Neural cell (in vitro differentiated cells): Measurements from ENCODE around the gene PBX3. TPM values are rescaled to one million over a fixed set of nuclear protein-coding genes. Genes with fewer than 3 reads are reported as not detected.

Experiments
- H2AFZ ChIP-seq: fragments of 200-600, 300-800 bp; sonication (generic), shearing (Covaris generic); 2 replicates; pipeline ENCODE4 v1.6.0; 2014; ENCODE audit warnings: low read depth, mild to moderate bottlenecking, antibody characterized with exemption, low read length, moderate library complexity
- H3F3A ChIP-seq: fragments of 200-600 bp; shearing (Covaris generic); 2 replicates; pipeline ENCODE4 v1.6.1; 2016; ENCODE audit warnings: mild to moderate bottlenecking, moderate library complexity, mixed read lengths, antibody characterized with exemption, low read length; ENCODE audit not compliant: insufficient read depth, poor library complexity, severe bottlenecking
- H3K27ac ChIP-seq: fragments of 200-600, 300-800 bp; sonication (generic), shearing (Covaris generic); 2 replicates; pipeline ENCODE4 v1.5.1; 2014; ENCODE audit warnings: mild to moderate bottlenecking, low read length, moderate library complexity
- H3K27me3 ChIP-seq: fragments of 300-800, 200-600 bp; sonication (generic), shearing (Covaris generic); 2 replicates; pipeline ENCODE4 v1.6.0; 2014; ENCODE audit warnings: mild to moderate bottlenecking, low read depth, low read length, moderate library complexity; ENCODE audit not compliant: insufficient read depth
- H3K36me3 ChIP-seq: fragments of 300-800, 200-600 bp; sonication (generic), shearing (Covaris generic); 2 replicates; pipeline ENCODE4 v1.5.1; 2014; ENCODE audit warnings: mild to moderate bottlenecking, antibody characterized with exemption, low read length, moderate library complexity; ENCODE audit not compliant: insufficient read depth
- H3K4me2 ChIP-seq: fragments of 300-800, 200-600 bp; sonication (generic), shearing (Covaris generic); 2 replicates; pipeline ENCODE4 v1.6.0; 2014; ENCODE audit warnings: mild to moderate bottlenecking, low read length
- H3K4me3 ChIP-seq: fragments of 300-800, 200-600 bp; sonication (generic), shearing (Covaris generic); 2 replicates; pipeline ENCODE4 v1.5.1; 2014; ENCODE audit warnings: mild to moderate bottlenecking, low read length, moderate library complexity
- H3K79me2 ChIP-seq: fragments of 200-600 bp; shearing (Covaris generic); replicated peaks from 2 replicates; pipeline ENCODE4 v1.6.0; 2014; ENCODE audit warnings: mild to moderate bottlenecking, low read length, moderate library complexity; ENCODE audit not compliant: insufficient read depth
- H3K9ac ChIP-seq: fragments of 300-800, 200-600 bp; sonication (generic), shearing (Covaris generic); 2 replicates; pipeline ENCODE4 v1.6.1; 2016; ENCODE audit warnings: mild to moderate bottlenecking, low read length, mixed read lengths
- H3K9me2 ChIP-seq: fragments of 200-600 bp; shearing (Covaris generic); 2 replicates; pipeline ENCODE4 v1.6.1; 2016; ENCODE audit warnings: mild to moderate bottlenecking, low read length, mixed read lengths; ENCODE audit not compliant: insufficient read depth
- H3K9me3 ChIP-seq: fragments of 200-600, 300-800 bp; sonication (generic), shearing (Covaris generic); 2 replicates; pipeline ENCODE4 v1.6.1; 2016; ENCODE audit warnings: mild to moderate bottlenecking, mixed run types, low read length, moderate library complexity, mixed read lengths
- H4K20me1 ChIP-seq: fragments of 200-600 bp; shearing (Covaris generic); 2 replicates; pipeline ENCODE4 v1.6.1; 2016; ENCODE audit warnings: mild to moderate bottlenecking, mixed run types; ENCODE audit not compliant: insufficient read depth
- CTCF ChIP-seq: fragments of 450-650 bp; IDR thresholded peaks from 2 replicates; pipeline ENCODE4 v1.5.1; 2014; ENCODE audit warnings: antibody characterized with exemption, mild to moderate bottlenecking, moderate library complexity; ENCODE audit not compliant: poor library complexity, severe bottlenecking
- EP300 ChIP-seq: fragments of 450-650 bp; conservative IDR thresholded peaks from 2 replicates; pipeline ENCODE4 v1.6.1; 2014; ENCODE audit warnings: antibody characterized with exemption, mild to moderate bottlenecking, moderate library complexity; ENCODE audit not compliant: poor library complexity, severe bottlenecking
- EZH2 ChIP-seq: fragments of 200-600, 300-800 bp; shearing (Covaris generic), sonication (generic); IDR thresholded peaks from 2 replicates; pipeline ENCODE4 v1.6.1; 2014; ENCODE audit warnings: antibody characterized with exemption, low read length, borderline replicate concordance, mild to moderate bottlenecking; ENCODE audit not compliant: insufficient read depth, poor library complexity, severe bottlenecking
- MXI1 ChIP-seq: fragments of 450-650 bp; conservative IDR thresholded peaks from 2 replicates; pipeline ENCODE4 v1.6.1; 2014; ENCODE audit warnings: antibody characterized with exemption, mild to moderate bottlenecking; ENCODE audit not compliant: poor library complexity, severe bottlenecking
- POLR2AphosphoS5 ChIP-seq: IDR thresholded peaks from 2 replicates; pipeline ENCODE4 v1.6.1; 2012
- RAD21 ChIP-seq: fragments of 450-650 bp; conservative IDR thresholded peaks from 2 replicates; pipeline ENCODE4 v1.6.1; 2014; ENCODE audit warnings: antibody characterized with exemption, mild to moderate bottlenecking, moderate library complexity
- REST ChIP-seq: IDR thresholded peaks from 2 replicates; pipeline ENCODE4 v1.6.1; 2012; ENCODE audit warnings: borderline replicate concordance
- SMC3 ChIP-seq: fragments of 450-650 bp; conservative IDR thresholded peaks from 2 replicates; pipeline ENCODE4 v1.6.1; 2014; ENCODE audit warnings: antibody characterized with exemption, mild to moderate bottlenecking, moderate library complexity; ENCODE audit not compliant: poor library complexity
- TAF1 ChIP-seq: IDR thresholded peaks from 2 replicates; pipeline ENCODE4 v1.6.1; 2012; ENCODE audit warnings: low read depth
- polyA plus RNA-seq: library from polyadenylated mRNA; depleted of rRNA; stranded (reverse); fragments of >200 nt; gene quantifications from 2 replicates; pipeline ENCODE4 v1.2.3, GENCODE V29; 2014

Gene PBX3
- polyA plus RNA-seq, 1 donor from 2014 or later, result 398 TPM

- H3F3A ChIP-seq, result no peaks in the 10 kb centered on the region
- H4K20me1 ChIP-seq, result no peaks in the 10 kb centered on the region
- H2AFZ ChIP-seq, result no peak overlapping the region
- H3K27me3 ChIP-seq, result no peaks in the 10 kb centered on the region
- no peaks in the 10 kb centered on the region for H3K79me2 ChIP-seq
- no peak overlapping the region for H3K27ac ChIP-seq
- H3K9me2 ChIP-seq, result no peaks in the 10 kb centered on the region
- no peak overlapping the region for H3K4me3 ChIP-seq
- H3K9me3 ChIP-seq, result no peaks in the 10 kb centered on the region
- H3K9ac ChIP-seq, result no peak overlapping the region
- TF ChIP-seq SMC3 (no peak), REST (no peak), TAF1 (no peak), POLR2AphosphoS5 (no peak), MXI1 (no peak), EZH2 (no peak), CTCF (no peak), EP300 (no peak), RAD21 (no peak)
- H3K4me2 ChIP-seq, result no peak overlapping the region
- H3K36me3 ChIP-seq, result no peaks in the 10 kb centered on the region
Measured at GRCh38 chr9:125987420-125987819, 240.2 kb downstream of the PBX3 start.

DNA sequence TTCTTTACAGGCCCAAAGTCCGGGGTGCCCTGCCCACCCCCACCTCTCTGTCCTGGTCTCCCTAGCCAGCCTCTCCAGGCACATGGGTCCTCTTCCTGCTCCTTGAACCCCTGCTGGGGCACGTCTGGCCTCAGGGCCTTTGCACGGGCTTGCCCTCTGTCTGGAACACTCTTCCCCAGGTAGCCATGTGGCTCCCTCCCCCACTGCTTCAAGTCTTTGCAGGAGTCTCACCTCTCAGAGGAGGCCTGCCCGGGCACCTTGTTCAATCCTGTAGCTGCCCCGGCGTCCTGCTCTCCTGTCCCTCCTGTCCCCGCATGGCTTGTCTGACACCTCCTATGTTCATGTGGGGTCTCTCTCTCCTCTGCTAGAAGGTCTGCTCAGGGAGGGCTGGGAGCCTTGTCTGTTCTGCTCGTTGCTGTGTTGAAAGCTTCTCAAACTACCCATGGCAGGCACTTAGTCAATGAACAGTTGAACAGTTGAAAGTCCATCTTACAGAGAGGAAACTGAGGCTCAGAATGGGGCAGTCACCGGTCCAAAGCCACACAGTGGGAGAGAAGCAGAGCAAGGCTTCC lies 241.4 kb downstream of the PBX3 start:
- Histone ChIP-seq H3K27me3 (no peaks in the 10 kb centered on the region), H3K9me3 (no peaks in the 10 kb centered on the region), H3K4me3 (no peak overlapping the region), H3K79me2 (no peaks in the 10 kb centered on the region), H2AFZ (no peak overlapping the region), H3K9me2 (no peaks in the 10 kb centered on the region), H3K36me3 (no peaks in the 10 kb centered on the region), H3K27ac (no peak overlapping the region), H3F3A (no peaks in the 10 kb centered on the region), H4K20me1 (no peaks in the 10 kb centered on the region), H3K4me2 (no peak overlapping the region), H3K9ac (no peak overlapping the region)
- TF ChIP-seq RAD21, result no peak
- TF ChIP-seq POLR2AphosphoS5, result no peak
- TF ChIP-seq CTCF, result no peak
- TF ChIP-seq EP300, result no peak
- TF ChIP-seq TAF1, result no peak
- TF ChIP-seq SMC3, result no peak
- TF ChIP-seq EZH2, result no peak
- TF ChIP-seq MXI1, result no peak
- TF ChIP-seq REST, result no peak
